ENCODE measurements around the gene COBL. TPM values are rescaled to one million over a fixed set of nuclear protein-coding genes. Genes with fewer than 3 reads are reported as not detected.

The COBL gene
- total and polyA plus RNA-seq, 9 of the 15 experiments (the other 6 are each of a cell fraction or from before 2014, with no cell fraction given), result 0.01 to 2.4 (median 0.09) TPM; not detected in 3

DNA sequence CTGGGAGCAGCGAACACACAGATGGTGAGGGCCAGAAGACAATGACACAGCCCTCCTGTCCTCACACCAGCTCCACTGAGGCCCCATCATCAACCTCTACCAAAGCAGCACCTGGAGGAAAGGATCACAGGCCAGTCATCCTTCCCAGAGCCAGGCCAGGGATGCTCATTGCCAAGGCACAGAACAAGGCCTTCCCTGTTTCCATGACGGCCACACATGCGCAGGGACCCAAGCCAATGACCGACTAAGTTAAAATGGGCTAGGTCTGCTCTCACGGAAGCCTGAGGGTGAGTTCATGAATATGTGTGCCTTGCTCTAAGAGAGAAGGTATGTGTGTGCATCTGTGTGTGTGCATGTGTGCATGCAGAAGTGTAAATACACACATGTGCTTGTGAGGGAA lies 39.6 kb downstream of the COBL start:
- no peak overlapping the region for H3K4me3 ChIP-seq
- no peak overlapping the region for H3K9ac ChIP-seq (ENCODE audit: insufficient read depth in 1 of 2, low read depth in 2 of 2, low read length in 2 of 2)
- no peak for FAIRE-seq
- intact Hi-C loops (cut with micrococcal nuclease), result no loop called here
- no peaks in the 10 kb centered on the region for H3K9me3 ChIP-seq (replicated peaks; ENCODE audit: control insufficient read depth, insufficient read depth, low read depth, low read length)
- H2AFZ ChIP-seq (ENCODE audit: low read depth, low read length), result no peak overlapping the region
- no peaks in the 10 kb centered on the region for H3K79me2 ChIP-seq (ENCODE audit: control insufficient read depth, insufficient read depth, low read length)
- in situ Hi-C loops (cut with MboI), result no loop called here
- no peaks in the 10 kb centered on the region for H3K4me1 ChIP-seq (replicated peaks in 1 of 2; ENCODE audit: control insufficient read depth in 2 of 2, insufficient read depth in 2 of 2, low read length in 2 of 2)
- no peaks in the 10 kb centered on the region; the same call in 1 of the 2 replicates for H4K20me1 ChIP-seq (replicated peaks; ENCODE audit: control insufficient read depth, insufficient read depth, low read length)
- no peaks in the 10 kb centered on the region for H3K9me1 ChIP-seq (ENCODE audit: control insufficient read depth, insufficient read depth, low read length)
- DNase-seq (ENCODE audit: extremely low read depth in 1 of 4, low spot score in 3 of 4), result no peak
- no peaks in the 10 kb centered on the region for H3K36me3 ChIP-seq (ENCODE audit: control insufficient read depth, insufficient read depth, low read length)
- CTCF ChIA-PET (ENCODE audit: low intra/inter-chr PET ratio), result no interaction called here
- POLR2A ChIA-PET, result interaction anchor here (1.3 kb wide), 1 partner anchor 13 kb away, joined by 4 read pairs; no protein-coding TSS in a partner anchor
- H3K27me3 ChIP-seq (ENCODE audit: control insufficient read depth in 2 of 2, insufficient read depth in 2 of 2, low read length in 2 of 2), result peaks cover 19 to 33% of the 10 kb centered on the region in 2 experiments
- TF ChIP-seq ZNF165 (CRISPR knock-in tag; IDR thresholded peaks at IDR 0.05; ENCODE audit: borderline replicate concordance) (no peak), RAD21 (CRISPR knock-in tag; conservative IDR thresholded peaks at IDR 0.05 in 1 of 2, IDR thresholded peaks at IDR 0.05 in 1 of 2) (no peak), NRF1 (conservative IDR thresholded peaks at IDR 0.05 in 1 of 2, IDR thresholded peaks at IDR 0.05 in 1 of 2) (peak; percentile 28 to 35; a peak in 1 of 4 replicates)
- ATAC-seq, result no peak
- H3K4me2 ChIP-seq (ENCODE audit: insufficient read depth, low read length), result no peak overlapping the region
- no peak overlapping the region for H3K27ac ChIP-seq (ENCODE audit: extremely low read depth, low read depth, low read length)
- BruUV-seq (replicated peaks), result no TSS peak
- 0% methylated on average over 5 of the region's 5 CpGs for WGBS (ENCODE audit: insufficient coverage, low coverage, missing lambda C conversion rate)

DNA sequence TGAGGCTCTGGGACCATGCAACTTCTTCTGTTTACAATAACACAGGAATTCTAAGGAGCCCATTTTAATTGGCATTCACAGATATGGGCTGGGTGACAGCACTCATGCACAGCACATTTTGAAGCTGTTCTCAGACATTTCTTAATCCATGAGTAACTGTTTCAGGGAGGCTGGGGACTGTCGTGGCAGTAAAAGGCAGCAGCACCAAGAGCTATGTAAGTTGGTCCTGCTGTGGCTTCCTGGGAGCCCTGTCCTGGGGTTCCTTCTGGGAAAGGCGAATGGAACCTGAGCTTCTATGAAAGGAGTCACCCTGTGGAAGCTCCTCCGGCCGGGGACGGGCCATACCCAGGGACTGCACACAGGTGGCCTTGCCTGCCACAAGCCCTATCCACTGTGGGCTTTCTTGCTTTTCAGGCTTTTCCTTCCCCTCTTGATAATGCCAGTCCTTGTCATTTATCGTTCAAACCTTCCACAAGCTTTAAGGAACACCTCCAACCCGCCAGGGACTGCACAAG lies 40.5 kb downstream of the COBL start:
- 3% methylated on average over 5 of the region's 7 CpGs for WGBS (ENCODE audit: insufficient coverage, low coverage, missing lambda C conversion rate)
- no peak overlapping the region for H3K4me2 ChIP-seq (ENCODE audit: insufficient read depth, low read length)
- POLR2A ChIA-PET, result interaction anchor here (1.3 kb wide), 1 partner anchor 12 kb away, joined by 4 read pairs; no protein-coding TSS in a partner anchor
- no peaks in the 10 kb centered on the region for H3K4me1 ChIP-seq (replicated peaks in 1 of 2; ENCODE audit: control insufficient read depth in 2 of 2, insufficient read depth in 2 of 2, low read length in 2 of 2)
- H3K4me3 ChIP-seq, result no peak overlapping the region
- intact Hi-C loops (cut with micrococcal nuclease), result no loop called here
- peaks cover 19 to 34% of the 10 kb centered on the region in 2 experiments for H3K27me3 ChIP-seq (ENCODE audit: control insufficient read depth in 2 of 2, insufficient read depth in 2 of 2, low read length in 2 of 2)
- no peak overlapping the region for H3K9ac ChIP-seq (ENCODE audit: insufficient read depth in 1 of 2, low read depth in 2 of 2, low read length in 2 of 2)
- no peaks in the 10 kb centered on the region for H3K79me2 ChIP-seq (ENCODE audit: control insufficient read depth, insufficient read depth, low read length)
- BruUV-seq (replicated peaks), result no TSS peak
- in situ Hi-C loops (cut with MboI), result no loop called here
- H3K9me1 ChIP-seq (ENCODE audit: control insufficient read depth, insufficient read depth, low read length), result no peaks in the 10 kb centered on the region
- CTCF ChIA-PET (ENCODE audit: low intra/inter-chr PET ratio), result no interaction called here
- H3K27ac ChIP-seq (ENCODE audit: extremely low read depth, low read depth, low read length), result no peak overlapping the region
- H2AFZ ChIP-seq (ENCODE audit: low read depth, low read length), result no peak overlapping the region
- DNase-seq (ENCODE audit: extremely low read depth in 1 of 4, low spot score in 3 of 4) (no peak), FAIRE-seq (no peak), ATAC-seq (no peak)
- no peaks in the 10 kb centered on the region; the same call in 1 of the 2 replicates for H4K20me1 ChIP-seq (replicated peaks; ENCODE audit: control insufficient read depth, insufficient read depth, low read length)
- no peaks in the 10 kb centered on the region for H3K36me3 ChIP-seq (ENCODE audit: control insufficient read depth, insufficient read depth, low read length)
- no peaks in the 10 kb centered on the region for H3K9me3 ChIP-seq (replicated peaks; ENCODE audit: control insufficient read depth, insufficient read depth, low read depth, low read length)
- no peak for TF ChIP-seq SMAD1 (IDR thresholded peaks at IDR 0.05; ENCODE audit: low read depth, low read length, partially characterized antibody)
- TF ChIP-seq EP300 (IDR thresholded peaks at IDR 0.05; ENCODE audit: low read length), result no peak
- TF ChIP-seq ZNF165 (CRISPR knock-in tag; IDR thresholded peaks at IDR 0.05; ENCODE audit: borderline replicate concordance), result no peak
- TF ChIP-seq, protein P1, sequence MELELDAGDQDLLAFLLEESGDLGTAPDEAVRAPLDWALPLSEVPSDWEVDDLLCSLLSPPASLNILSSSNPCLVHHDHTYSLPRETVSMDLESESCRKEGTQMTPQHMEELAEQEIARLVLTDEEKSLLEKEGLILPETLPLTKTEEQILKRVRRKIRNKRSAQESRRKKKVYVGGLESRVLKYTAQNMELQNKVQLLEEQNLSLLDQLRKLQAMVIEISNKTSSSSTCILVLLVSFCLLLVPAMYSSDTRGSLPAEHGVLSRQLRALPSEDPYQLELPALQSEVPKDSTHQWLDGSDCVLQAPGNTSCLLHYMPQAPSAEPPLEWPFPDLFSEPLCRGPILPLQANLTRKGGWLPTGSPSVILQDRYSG (tag; conservative IDR thresholded peaks at IDR 0.05; ENCODE audit: low read depth), result no peak
- TF ChIP-seq SRF (CRISPR knock-in tag; IDR thresholded peaks at IDR 0.05), result no peak
- TF ChIP-seq TCFL5 (CRISPR knock-in tag; conservative IDR thresholded peaks at IDR 0.05), result no peak
- no peak for TF ChIP-seq RNF2 (IDR thresholded peaks at IDR 0.05)
- no peak for TF ChIP-seq ZNF561 (CRISPR knock-in tag; conservative IDR thresholded peaks at IDR 0.05)
- TF ChIP-seq EZH2 (IDR thresholded peaks at IDR 0.05; ENCODE audit: borderline replicate concordance, low read depth, low read length), result no peak
- no peak for TF ChIP-seq BRD9 (IDR thresholded peaks at IDR 0.05; ENCODE audit: low read depth, partially characterized antibody)
- no peak for TF ChIP-seq ZNF780A (CRISPR knock-in tag; IDR thresholded peaks at IDR 0.05)
- no peak for TF ChIP-seq TFAM (CRISPR knock-in tag; conservative IDR thresholded peaks at IDR 0.05)
- TF ChIP-seq ATF1 (CRISPR knock-in tag; IDR thresholded peaks at IDR 0.05), result no peak
- no peak for TF ChIP-seq ATF1 (tag; IDR thresholded peaks at IDR 0.05)
- no peak for TF ChIP-seq GABPB2 (CRISPR knock-in tag; conservative IDR thresholded peaks at IDR 0.05)
